HG03025 (cell line): ENCODE measurements around the gene RAPGEF5.

Experiments
- ATAC-seq: cut with Tn5 transposase; IDR thresholded peaks from one replicate; pipeline ENCODE4 v1.9.1; 2021; ENCODE audit warnings: mild to moderate bottlenecking, moderate library complexity; ENCODE audit not compliant: unreplicated experiment, low FRiP score

RAPGEF5 gene

GRCh38 chr7:22277375-22277774 lies 79.6 kb downstream of the RAPGEF5 start:
- no peak for ATAC-seq

GRCh38 chr7:22275661-22276060 lies 81.3 kb downstream of the RAPGEF5 start:
- no peak for ATAC-seq

GRCh38 chr7:22271311-22271710 lies 85.6 kb downstream of the RAPGEF5 start:
- ATAC-seq = no peak

- ATAC-seq = no peak
These were observed 86.6 kb downstream of the RAPGEF5 start for GRCh38 chr7:22270371-22270770.

GRCh38 chr7:22269963-22270362 lies 87.0 kb downstream of the RAPGEF5 start:
- ATAC-seq = no peak

- no peak for ATAC-seq
These were observed 88.0 kb downstream of the RAPGEF5 start for GRCh38 chr7:22268884-22269421.

- ATAC-seq = no peak
These were observed 88.9 kb downstream of the RAPGEF5 start for GRCh38 chr7:22267930-22268615.

- ATAC-seq = no peak
These were observed 94.4 kb downstream of the RAPGEF5 start for GRCh38 chr7:22262538-22262937.

- ATAC-seq = no peak
These were observed 100.3 kb downstream of the RAPGEF5 start for GRCh38 chr7:22256541-22257096.

- ATAC-seq = no peak
These were observed 101.1 kb downstream of the RAPGEF5 start for GRCh38 chr7:22255834-22256233.

GRCh38 chr7:22255342-22255741 lies 101.6 kb downstream of the RAPGEF5 start:
- no peak for ATAC-seq

- ATAC-seq = no peak
These were observed 103.9 kb downstream of the RAPGEF5 start for GRCh38 chr7:22252936-22253536.

- no peak for ATAC-seq
These were observed 104.9 kb downstream of the RAPGEF5 start for GRCh38 chr7:22252016-22252415.

- no peak for ATAC-seq
These were observed 105.7 kb downstream of the RAPGEF5 start for GRCh38 chr7:22251281-22251680.

GRCh38 chr7:22250390-22250789 lies 106.6 kb downstream of the RAPGEF5 start:
- ATAC-seq = no peak

- no peak for ATAC-seq
These were observed 108.7 kb downstream of the RAPGEF5 start for GRCh38 chr7:22248111-22248809.

GRCh38 chr7:22241805-22242390 lies 115.1 kb downstream of the RAPGEF5 start:
- ATAC-seq = no peak

- ATAC-seq = no peak
These were observed 115.9 kb downstream of the RAPGEF5 start for GRCh38 chr7:22240904-22241571.

- no peak for ATAC-seq
These were observed 118.3 kb downstream of the RAPGEF5 start for GRCh38 chr7:22238354-22239311.
